NCI-H526 treated with DMSO at 0.1 percent for 48 hours (cell line): Measurements from ENCODE around the gene NOP14.
"Not testable (repeated sequence)": the region's sequence is repeated elsewhere in the genome, so short reads cannot be mapped to it uniquely, and the experiment has no call there.

Source experiments
- DNase-seq: peaks from one replicate; lab custom pipeline; 2025; lab: John Stamatoyannopoulos, UW

NOP14 gene

DNA sequence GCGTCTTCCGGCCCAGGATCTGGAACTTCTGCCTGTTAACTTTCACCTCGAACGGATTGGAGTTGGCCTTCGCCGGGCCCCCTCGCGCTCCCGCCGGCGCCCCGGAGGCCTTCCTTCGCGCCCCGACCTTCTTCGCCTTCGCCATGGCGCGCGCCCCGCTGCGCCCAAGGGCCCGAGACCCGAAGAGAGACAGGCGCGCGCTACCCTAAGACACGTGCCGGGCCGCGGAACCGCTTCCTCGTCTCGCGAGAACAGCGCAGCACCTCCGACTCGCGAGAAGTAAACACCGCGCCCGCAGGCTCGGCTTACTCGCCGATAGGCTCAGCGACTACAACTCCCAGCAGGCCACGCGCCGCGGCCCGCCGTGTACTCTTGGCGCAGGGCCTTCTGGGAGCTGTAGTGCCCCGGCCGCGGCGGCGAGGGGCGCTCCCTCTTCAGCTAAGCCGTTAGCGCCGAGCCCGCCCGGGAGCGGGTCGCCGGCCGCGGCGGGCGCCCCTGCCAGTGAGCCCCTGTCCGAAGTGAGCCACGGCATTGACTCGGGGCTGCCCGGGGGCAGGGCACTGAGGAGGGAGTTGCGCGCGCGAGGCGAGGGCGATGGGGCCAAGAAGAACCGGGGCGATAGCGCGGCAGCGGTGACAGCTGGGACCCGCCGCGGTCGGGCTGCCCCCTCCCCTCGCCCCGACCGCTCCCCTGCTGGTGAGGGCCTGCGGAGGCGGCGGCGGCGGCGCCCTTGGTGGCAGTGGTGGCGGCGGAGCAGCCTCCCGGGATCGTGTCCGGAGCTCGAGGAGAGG is at the start of gene NOP14, which contains the start of gene GRK4:
Gene NOP14 (minus strand): TSS at position 232 of the 791 bp plus-strand sequence. CDS start 87 bp downstream, at position 145.
Gene GRK4 (plus strand): TSS at position 397 of the 791 bp plus-strand sequence. CDS start 500 bp downstream, outside the sequence.
- DNase-seq, result peak; percentile 94

DNA sequence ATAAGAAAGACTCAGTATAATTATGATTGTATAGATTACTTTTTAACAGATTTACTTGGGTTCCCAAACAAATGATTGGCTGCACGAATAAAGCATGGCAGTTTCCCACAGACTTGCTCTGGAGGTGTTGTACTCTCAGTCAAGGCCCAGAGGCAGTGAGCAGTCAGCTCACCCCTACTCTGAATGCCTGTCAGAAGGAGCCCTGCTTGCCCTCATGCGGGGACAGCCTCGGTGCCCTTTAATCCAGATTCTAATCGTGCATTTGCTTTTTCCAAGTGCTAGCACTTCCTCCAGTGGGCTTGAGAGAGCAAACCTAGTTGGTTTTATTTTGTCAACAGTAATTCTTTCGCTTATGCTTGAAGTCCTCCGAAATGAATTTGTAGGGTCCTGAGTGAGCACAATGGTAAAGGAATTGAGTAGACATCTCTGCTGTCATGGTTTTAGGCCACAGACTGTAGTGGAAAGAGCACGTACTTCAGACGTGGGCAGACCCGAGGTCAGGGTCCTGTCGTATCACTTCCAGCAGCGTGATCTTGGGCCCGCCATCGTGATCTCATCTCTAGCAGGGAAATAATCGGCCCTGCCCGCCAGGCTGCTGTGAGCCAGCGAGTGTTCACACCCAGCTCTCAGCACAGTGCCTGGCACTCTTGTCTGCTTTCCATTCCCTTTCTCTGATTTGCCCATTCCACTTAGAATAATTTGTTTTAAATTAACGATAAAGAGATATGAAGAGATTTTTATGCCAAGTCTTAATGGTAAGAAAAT is 48.4 kb upstream of the NOP14 start:
- DNase-seq, result no peak

DNA sequence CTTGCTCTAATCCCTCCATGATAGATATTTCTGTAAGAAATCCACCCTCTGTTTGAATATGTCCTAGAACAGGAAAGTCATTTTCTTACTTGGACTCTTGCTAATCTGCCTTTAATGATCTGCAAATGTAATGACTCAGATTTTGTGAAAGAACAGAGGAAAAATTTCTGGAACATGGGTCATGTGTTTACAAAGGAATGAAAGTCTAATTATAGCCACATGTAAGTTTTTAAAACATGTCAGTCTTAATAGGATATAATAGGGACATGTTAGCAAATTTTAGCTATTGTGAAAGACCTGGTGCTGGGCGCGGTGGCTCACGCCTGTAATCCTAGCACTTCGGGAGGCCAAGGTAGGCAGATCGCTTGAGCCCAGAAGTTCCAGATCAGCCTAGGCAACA is 47.8 kb upstream of the NOP14 start:
- DNase-seq, result no peak

DNA sequence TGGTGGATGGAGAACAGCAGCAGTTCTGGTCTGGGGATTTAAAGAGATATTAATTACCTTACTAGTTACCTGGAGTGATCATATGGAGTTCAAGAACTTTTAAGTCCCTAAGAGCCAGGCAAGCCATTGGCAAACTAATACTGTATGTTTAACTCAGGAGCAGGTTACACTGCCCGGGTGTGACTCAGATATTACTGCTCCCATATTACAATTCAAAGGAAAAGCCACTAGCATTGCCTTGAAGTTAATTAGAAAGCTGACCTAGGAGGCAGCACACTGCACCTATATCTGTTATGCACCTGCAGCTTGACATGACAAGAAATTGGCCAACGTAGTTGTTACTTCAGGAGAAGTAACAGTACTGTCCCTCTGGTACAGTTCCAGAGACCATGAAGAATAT is 47.4 kb upstream of the NOP14 start:
- DNase-seq, result no peak

DNA sequence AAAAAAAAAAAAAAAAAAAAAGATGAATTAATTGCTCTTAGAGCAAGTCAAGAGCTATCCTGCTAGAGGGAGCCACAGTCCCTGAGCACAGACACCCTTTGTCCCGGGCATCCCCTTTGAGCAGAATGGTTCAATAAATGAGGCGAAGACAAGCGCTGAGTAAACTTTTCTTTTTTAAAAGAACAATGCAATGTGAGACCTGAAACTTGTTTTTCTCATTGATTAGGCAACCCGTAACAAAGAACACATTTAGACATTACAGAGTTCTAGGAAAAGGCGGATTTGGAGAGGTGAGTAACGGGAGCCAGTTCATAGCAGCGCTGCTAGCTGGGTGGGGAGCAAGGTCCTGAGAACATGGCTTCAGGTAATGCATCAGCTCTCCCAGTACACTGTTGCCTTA is 46.2 kb upstream of the NOP14 start:
- DNase-seq, result no peak

DNA sequence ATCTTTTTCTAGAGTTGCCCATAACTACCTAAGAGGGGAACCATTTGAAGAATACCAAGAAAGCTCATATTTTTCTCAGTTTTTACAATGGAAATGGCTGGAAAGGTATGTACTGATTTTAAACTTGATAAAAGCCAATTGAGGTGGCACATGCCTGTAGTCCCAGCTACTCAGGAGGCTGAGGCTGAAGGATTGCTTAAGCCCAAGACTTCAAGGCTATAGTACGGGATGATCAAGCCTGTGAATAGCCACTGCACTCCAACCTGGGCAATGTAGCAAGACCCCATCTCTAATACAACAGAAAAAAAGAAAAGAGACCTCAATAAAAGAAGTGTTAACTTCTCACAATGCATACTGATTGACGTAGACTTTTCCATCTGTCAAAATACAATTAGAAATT is 44.5 kb upstream of the NOP14 start:
- DNase-seq, result no peak

DNA sequence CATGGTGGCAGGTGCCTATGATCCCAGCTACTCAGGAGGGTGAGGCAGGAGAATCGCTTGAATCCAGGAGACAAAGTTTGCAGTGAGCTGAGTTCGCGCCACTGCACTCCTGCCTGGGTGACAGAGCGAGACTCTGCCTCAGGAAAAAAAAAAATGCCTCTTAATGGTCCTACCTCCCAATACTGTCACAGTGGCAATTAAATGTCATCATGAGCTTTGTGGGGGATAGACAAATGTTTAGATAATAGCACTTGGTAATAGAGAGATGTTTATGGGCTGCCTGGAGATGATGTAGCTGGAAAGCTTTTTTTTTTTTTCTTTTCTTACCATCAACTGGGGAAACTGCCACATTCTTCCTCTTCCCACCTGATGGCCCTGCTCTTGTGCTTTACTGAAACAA is 33.2 kb upstream of the NOP14 start:
- DNase-seq, result no peak

DNA sequence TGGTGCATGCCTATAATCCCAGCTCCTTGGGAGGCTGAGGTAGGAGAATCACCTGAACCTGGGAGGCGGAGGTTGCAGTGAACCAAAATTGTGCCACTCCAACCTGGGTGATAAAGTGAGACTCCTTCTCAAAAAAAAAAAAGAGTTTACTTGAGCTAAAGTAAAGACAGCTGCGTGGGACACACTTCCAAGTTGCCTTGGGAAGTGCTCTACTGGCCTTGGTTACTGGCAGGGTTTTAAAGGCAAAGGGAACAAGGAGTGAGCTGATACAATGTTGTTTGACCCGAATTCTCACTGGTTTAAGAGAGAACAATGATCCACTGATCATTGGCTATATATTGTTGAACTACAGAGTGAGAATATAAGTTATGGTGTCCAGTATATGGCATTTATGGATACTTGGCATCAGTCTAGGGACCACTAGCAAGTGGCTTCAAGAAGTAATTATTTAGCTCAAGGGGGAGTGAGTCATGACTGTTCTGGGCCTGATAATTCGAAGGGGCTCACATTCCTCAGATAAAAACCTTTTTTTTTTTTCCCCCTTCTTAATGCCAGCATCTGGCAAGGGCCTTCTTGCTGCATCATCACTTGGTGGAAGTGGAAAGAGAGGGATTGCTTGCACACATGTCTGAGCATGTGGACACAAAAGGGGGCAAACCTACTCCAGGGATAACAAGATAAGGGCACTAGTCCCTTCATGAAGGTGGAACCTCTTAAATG is 32.5 kb upstream of the NOP14 start:
- no peak for DNase-seq

DNA sequence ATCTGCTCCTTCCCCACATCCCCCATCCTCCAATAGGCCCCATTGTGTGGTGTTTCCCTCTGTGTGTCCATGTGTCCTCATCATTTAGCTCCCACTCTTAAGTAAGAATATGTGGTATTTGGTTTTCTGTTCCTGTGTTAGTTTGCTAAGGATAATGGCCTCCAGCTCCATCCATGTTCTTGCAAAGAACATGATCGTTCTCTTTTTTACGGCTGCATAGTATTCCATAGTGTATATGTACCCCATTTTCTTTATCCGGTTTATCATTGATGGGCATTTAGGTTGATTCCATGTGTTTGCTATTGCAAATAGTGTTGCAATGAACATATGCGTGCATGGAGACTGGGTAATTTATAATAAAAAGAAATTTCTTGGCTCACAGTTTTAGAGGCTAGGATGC is 31.7 kb upstream of the NOP14 start:
- DNase-seq, result no peak

DNA sequence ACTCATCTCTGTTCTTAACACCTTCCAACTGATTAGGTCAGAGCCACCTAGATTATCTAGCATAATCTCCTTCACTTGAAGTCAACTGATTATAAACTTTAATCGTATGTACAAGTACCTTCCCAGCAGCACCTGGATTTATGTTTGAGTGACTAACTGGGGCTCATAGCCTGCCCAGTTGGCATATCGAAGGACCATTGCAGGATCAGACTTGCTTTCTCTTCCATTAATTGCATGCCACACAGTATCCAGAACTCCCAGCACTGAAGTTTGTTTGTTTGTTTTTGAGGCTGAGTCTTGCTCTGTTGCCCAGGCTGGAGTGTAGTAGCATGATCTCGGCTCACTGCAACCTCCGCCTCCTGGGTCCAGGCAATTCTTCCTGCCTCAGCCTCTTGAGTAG is 28.0 kb upstream of the NOP14 start:
- DNase-seq, result no peak

DNA sequence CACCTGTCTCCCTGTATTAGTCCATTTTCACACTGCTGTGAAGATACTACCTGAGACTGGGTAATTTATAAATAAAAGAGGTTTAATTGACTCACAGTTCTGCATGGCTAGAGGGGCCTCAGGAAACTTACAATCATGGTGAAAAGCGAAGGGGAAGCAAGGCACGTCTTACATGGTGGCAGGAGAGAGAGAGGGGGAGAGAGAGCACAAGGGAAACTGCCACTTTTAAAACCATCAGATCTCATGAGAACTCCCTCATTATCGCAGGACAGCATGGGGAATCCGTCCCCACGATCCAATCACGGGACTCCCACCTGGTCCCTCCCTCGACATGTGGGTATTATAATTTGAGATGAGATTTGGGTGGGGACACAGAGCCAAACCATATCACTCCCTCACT is 20.5 kb upstream of the NOP14 start:
- not testable (repeated sequence) for DNase-seq

DNA sequence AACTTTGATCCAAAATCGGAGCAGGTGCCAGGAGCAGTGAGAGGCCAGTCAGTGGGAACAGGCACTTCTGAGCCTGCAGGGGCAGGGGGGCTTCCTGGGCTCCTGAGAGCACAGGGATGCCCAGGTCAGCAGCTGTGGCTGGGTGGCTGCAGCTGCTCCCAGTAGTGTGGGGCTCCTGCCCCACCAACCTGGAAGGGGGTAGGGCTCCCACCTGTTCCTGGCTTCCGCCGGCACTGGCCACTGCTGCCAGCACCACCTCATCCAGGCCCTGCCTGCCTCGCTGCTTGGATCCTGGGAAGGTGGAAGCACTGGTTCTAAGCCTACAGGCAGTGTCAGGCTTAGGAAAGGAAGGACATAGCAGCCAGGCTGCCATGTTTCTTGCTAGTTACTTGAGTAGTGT is 18.8 kb upstream of the NOP14 start:
- DNase-seq, result no peak

DNA sequence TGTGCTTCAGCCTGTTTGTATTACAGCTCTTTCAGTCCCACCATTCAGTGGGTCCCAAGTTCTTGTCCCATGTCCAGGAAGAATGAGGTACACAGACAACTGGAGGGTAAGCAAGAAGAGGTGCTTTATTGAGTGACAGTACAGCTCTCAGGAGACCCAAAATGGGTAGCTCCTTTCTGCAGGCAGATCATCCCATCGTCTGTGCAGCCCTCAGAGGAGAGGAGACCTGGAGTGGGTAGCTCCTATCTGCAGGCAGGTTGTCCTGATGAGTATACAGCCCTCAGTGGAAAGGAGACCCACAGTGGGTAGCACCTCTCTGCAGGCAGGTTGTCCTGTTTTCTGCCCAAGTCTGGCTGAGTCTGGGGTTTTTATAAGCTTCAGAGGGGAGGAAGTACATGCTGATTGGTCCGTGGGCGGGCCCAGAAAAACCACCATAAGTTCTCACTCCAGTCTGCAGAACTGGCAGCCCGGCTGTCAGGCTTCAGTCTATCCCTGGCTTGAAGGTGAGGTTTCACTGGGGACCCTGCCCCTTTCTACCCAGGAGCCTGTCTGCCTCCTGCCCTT is 18.1 kb upstream of the NOP14 start:
- no peak for DNase-seq

DNA sequence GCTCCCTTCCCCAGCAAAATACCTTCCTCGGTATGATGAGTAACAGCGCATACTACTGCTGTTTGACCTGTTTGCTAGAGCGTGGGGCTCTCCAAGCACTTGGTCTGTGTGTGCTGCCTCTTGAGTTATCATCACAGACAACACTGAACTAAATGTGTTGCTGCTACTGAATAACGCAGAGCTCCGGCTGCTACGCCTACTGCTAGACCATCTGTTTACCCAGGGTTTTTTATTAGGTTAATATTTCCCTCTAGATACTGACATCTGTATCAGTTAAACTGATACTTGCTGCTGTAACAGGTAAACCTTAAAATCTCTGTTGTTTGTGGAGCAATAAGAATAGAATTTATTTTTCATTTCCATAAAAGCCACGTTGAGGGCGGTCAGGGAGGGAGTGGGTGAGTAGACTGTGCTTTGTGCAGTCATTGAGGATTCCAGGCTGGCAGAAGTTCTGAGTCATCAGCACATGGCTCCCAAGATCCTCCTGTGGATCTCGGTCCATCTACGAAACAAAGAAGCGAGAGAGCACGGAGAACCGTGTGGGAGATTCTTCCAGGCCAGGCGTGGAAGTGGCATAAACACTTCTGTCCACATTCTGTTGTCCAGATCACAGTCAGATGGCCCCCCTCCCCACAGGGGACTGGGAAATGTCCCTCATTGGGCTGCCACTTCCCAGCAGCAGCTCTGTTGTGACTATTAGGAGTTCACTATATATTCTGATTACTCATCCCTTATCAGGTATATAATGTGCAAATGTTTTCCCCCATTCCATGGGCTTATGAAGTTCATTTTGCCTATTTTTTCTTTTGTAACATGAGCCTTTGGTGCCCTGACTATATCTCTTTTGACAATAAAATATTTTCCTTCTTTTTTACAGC is 14.2 kb upstream of the NOP14 start:
- no peak for DNase-seq

DNA sequence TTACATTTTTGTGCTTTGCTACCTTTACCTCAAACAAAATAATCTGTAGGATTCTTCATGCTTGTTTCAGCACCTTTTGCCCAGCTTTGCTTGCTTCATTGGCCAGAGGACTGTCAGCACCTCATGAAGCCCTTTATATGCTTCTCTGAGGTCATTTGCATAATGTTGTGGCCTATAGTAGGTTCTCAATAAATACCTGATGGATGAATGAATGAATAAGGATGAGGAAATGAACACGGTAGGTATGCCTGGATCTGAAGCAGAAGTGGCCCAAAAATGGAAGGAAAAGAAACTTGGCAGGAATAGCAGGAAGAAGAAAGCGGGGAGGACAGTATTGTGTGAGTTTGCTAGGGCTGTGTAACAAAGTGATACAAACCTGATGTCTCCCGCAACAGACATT is 8.1 kb upstream of the NOP14 start:
- DNase-seq, result no peak

DNA sequence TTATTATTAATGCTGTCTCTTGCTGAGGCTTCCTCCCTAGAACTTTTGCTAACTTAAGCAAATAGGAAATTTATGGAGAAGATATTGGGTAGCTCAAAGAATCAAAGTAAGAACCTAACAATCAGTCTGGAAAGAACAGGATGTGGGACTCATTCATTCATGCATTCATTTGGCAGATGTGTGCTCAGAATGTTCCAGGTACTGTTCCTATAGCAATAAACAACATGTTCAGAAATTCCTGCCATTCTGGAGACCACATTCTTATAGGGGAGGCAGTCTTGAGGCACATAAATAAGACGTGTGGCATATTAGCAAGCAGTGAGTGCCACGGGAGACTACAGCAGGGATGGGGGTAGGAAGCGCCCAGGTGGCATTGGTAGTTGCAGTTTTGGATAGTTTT is 5.2 kb upstream of the NOP14 start:
- DNase-seq, result no peak

DNA sequence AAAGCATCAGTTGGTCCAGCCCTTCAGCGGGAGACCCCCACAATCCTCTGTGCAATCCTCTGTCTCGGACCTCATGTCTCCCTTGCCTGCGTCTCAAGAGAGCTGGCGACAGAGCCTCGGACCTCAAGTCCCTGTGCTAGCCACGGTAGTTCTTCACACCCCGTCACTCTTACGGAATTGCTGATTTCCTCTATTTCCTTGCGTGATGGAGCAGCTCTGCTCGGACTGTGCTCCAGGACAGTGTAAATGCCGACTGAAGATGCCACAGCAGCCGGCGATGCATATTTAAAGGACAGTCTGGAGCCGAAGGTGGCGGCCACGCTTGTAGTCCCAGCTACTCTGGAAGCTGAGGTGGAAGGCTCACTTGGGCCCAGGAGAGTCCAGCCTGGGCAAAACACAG is 2.1 kb upstream of the NOP14 start:
- DNase-seq, result no peak

DNA sequence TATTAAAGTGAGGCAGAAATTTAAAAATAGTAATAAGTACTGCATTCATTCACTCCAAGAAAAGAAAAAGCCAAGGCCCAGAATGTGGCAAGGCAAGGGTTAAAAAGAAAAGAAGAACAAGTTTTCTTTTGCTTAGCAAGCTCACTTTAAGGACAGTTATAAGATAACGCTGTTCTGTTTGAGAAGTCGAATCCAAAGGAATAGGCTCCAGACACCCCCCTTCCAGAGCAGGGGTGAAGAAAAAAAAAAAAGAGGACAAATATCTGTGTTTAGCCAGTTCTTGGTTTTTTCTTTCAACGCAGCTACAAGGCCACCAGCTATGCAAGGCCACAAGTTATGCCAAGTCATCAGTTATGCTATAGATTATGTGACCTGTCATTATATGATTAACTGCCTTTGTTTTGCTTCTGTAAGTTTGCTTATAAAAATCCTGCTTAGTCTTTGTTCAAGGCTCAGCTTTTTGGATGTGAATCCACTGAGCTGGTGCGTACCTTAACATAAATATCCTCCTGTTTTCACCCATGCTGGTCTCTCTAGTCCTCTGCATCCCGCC is 1.6 kb upstream of the NOP14 start:
- DNase-seq, result no peak

DNA sequence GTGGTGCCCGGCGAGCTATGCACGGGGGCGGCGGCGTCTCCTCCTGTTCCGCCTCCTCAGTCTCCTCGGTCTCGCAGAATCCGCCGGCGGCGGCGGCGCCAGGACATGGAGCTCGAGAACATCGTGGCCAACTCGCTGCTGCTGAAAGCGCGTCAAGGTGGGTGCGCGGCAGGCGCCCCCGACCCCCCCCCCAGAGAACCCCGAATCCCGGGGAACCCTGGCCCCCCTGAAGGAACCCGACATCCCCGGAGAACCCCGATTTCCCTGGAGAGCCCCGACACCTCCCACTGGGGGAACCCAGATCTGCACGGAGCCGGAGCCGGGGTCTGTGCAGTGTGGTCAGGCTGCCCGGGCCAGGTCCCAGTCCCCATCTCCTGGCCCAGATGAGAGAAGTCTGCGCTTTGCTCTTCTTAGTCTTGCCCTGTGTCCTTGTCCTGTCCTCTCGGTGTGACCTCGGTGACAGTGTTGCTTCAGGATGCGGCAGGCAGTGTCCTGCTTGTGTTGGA is 813 bp upstream of the NOP14 start:
- no peak for DNase-seq

DNA sequence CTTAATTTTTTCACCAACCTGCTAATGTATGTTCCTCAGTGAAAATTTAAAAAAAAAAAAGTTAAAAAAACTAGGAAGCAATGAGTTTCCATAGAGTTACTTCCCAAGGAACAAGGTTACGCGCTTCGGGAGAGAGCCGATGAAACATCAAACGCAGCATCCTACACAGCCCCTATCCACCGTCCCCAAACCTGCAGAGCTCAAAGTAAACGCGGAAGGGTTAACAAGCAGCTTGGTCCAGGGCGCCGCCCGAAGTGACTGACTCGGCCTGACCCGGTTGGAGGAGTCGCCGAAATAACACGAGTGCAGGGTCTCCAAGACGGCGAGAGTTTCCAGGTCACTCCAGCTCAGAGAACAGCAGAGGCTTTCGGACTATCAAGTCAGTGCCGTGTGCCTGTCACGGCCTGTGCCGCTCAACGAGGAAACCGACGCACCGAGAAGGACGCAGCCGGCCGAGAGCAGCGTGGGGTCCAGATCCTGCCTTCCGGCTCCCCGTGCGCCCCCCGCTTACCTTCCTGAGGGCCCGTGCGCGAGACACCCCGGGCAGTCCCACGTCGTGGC is 512 bp downstream of the NOP14 start:
- peak; percentile 64 for DNase-seq
